OCI-LY1 (cell line): ENCODE data around the gene MMEL1.

ENCODE experiments used
- H2AFZ ChIP-seq: fragments of 200-600 bp; sonication (generic), shearing (Covaris generic); 2 replicates; pipeline ENCODE4 v1.6.0; 2014; ENCODE audit warnings: antibody characterized with exemption, mild to moderate bottlenecking, low read length
- H3F3A ChIP-seq: fragments of 200-600 bp; sonication (generic), shearing (Covaris generic); 2 replicates; pipeline ENCODE4 v1.6.0; 2014; ENCODE audit warnings: mild to moderate bottlenecking, antibody characterized with exemption, low read length, moderate library complexity; ENCODE audit not compliant: insufficient read depth
- H3K27ac ChIP-seq: fragments of 200-600 bp; sonication (generic); 2 replicates; pipeline ENCODE4 v1.5.1; 2014; ENCODE audit warnings: low read length, mixed run types, mild to moderate bottlenecking, low read depth; ENCODE audit not compliant: poor library complexity, severe bottlenecking
- H3K27me3 ChIP-seq: fragments of 200-600 bp; sonication (generic); 2 replicates; pipeline ENCODE4 v1.6.0; 2014; ENCODE audit warnings: antibody characterized with exemption, mild to moderate bottlenecking, low read length, moderate library complexity; ENCODE audit not compliant: insufficient read depth
- H3K36me3 ChIP-seq: fragments of 200-600 bp; sonication (generic); 2 replicates; pipeline ENCODE4 v1.6.1; 2014; ENCODE audit warnings: mild to moderate bottlenecking, antibody characterized with exemption, low read length, moderate library complexity, mixed read lengths; ENCODE audit not compliant: insufficient read depth
- H3K4me1 ChIP-seq: fragments of 200-600 bp; sonication (generic); 2 replicates; pipeline ENCODE4 v1.5.1; 2014; ENCODE audit warnings: mild to moderate bottlenecking, low read length, moderate library complexity; ENCODE audit not compliant: insufficient read depth, severe bottlenecking
- H3K4me2 ChIP-seq: fragments of 200-600 bp; sonication (generic), shearing (Covaris generic); 2 replicates; pipeline ENCODE4 v1.6.1; 2014; ENCODE audit warnings: low read length
- H3K4me3 ChIP-seq: fragments of 200-600 bp; sonication (generic); 2 replicates; pipeline ENCODE4 v1.5.1; 2014; ENCODE audit warnings: low read length, low read depth, mild to moderate bottlenecking, mixed read lengths; ENCODE audit not compliant: poor library complexity, severe bottlenecking
- H3K79me2 ChIP-seq: fragments of 200-600 bp; shearing (Covaris generic); 2 replicates; pipeline ENCODE4 v1.6.1; 2016; ENCODE audit warnings: mixed run types, low read length, mixed read lengths; ENCODE audit not compliant: insufficient read depth
- H3K9ac ChIP-seq: fragments of 200-600 bp; sonication (generic), shearing (Covaris generic); 2 replicates; pipeline ENCODE4 v1.6.1; 2014; ENCODE audit warnings: mild to moderate bottlenecking, low read length, mixed read lengths
- H3K9me2 ChIP-seq: fragments of 200-600 bp; sonication (generic), shearing (Covaris generic); 2 replicates; pipeline ENCODE4 v1.6.1; 2014; ENCODE audit warnings: low read depth, mild to moderate bottlenecking, low read length, mixed read lengths
- H3K9me3 ChIP-seq: fragments of 200-600 bp; shearing (Covaris generic); 2 replicates; pipeline ENCODE4 v1.6.1; 2014; ENCODE audit warnings: low read length, mixed read lengths
- H4K20me1 ChIP-seq: fragments of 200-600 bp; sonication (generic), shearing (Covaris generic); 2 replicates; pipeline ENCODE4 v1.6.0; 2016; ENCODE audit warnings: mild to moderate bottlenecking, low read length; ENCODE audit not compliant: insufficient read depth
- CTCF ChIP-seq: fragments of 200-600 bp; sonication (generic), shearing (Covaris generic); IDR thresholded peaks from 2 replicates; pipeline ENCODE4 v1.5.1; 2017; ENCODE audit warnings: mild to moderate bottlenecking, antibody characterized with exemption, low read length, moderate library complexity, mixed read lengths
- EZH2 ChIP-seq: fragments of 200-600 bp; sonication (generic), shearing (Covaris generic); IDR thresholded peaks from 2 replicates; pipeline ENCODE4 v1.8.0; 2017; ENCODE audit warnings: borderline replicate concordance, mixed run types, mild to moderate bottlenecking, antibody characterized with exemption, low read length, moderate library complexity, mixed read lengths

The MMEL1 gene

GRCh38 chr1:2614145-2614544 lies 18.7 kb downstream of the MMEL1 start:
- TF ChIP-seq CTCF (no peak), EZH2 (no peak)
- Histone ChIP-seq H3K4me2 (no peak overlapping the region), H3K9me3 (no peaks in the 10 kb centered on the region), H3K79me2 (no peaks in the 10 kb centered on the region), H3F3A (no peaks in the 10 kb centered on the region), H3K4me1 (no peaks in the 10 kb centered on the region), H3K4me3 (no peak overlapping the region), H3K27ac (no peak overlapping the region), H3K9me2 (no peaks in the 10 kb centered on the region), H3K36me3 (no peaks in the 10 kb centered on the region), H2AFZ (no peak overlapping the region), H3K9ac (no peak overlapping the region), H3K27me3 (peaks cover 4% of the 10 kb centered on the region), H4K20me1 (no peaks in the 10 kb centered on the region)

- Histone ChIP-seq H4K20me1 (no peaks in the 10 kb centered on the region), H3K36me3 (no peaks in the 10 kb centered on the region), H3K9me3 (no peaks in the 10 kb centered on the region), H3F3A (no peaks in the 10 kb centered on the region), H3K4me1 (no peaks in the 10 kb centered on the region), H3K27me3 (peaks cover 9% of the 10 kb centered on the region), H2AFZ (no peak overlapping the region), H3K9me2 (no peaks in the 10 kb centered on the region), H3K27ac (no peak overlapping the region), H3K79me2 (no peaks in the 10 kb centered on the region), H3K4me2 (no peak overlapping the region), H3K4me3 (no peak overlapping the region), H3K9ac (no peak overlapping the region)
- TF ChIP-seq EZH2 (no peak), CTCF (no peak)
These were observed 20.0 kb downstream of the MMEL1 start for GRCh38 chr1:2612591-2613365.

- Histone ChIP-seq H3F3A (no peaks in the 10 kb centered on the region), H4K20me1 (no peaks in the 10 kb centered on the region), H2AFZ (no peak overlapping the region), H3K27me3 (peaks cover 9% of the 10 kb centered on the region), H3K4me3 (no peak overlapping the region), H3K36me3 (no peaks in the 10 kb centered on the region), H3K9ac (no peak overlapping the region), H3K4me2 (no peak overlapping the region), H3K9me3 (no peaks in the 10 kb centered on the region), H3K79me2 (no peaks in the 10 kb centered on the region), H3K9me2 (no peaks in the 10 kb centered on the region), H3K27ac (no peak overlapping the region), H3K4me1 (no peaks in the 10 kb centered on the region)
- TF ChIP-seq CTCF (no peak), EZH2 (no peak)
These were observed 21.0 kb downstream of the MMEL1 start for GRCh38 chr1:2611621-2612437.
